AG09319 (cell line): ENCODE results near the gene NFIB.

Experiments used
- DNase-seq: peaks from one replicate; pipeline ENCODE4 v3.0.0-alpha.2; 2010; ENCODE audit warnings: low read depth; ENCODE audit errors: extremely low read depth
- TF ChIP-seq, protein P1 (sequence below): IDR thresholded peaks from 2 replicates; pipeline ENCODE4 v1.5.1; 2011; ENCODE audit warnings: low read depth, mild to moderate bottlenecking, inconsistent platforms, low read length, moderate library complexity

NFIB gene

DNA sequence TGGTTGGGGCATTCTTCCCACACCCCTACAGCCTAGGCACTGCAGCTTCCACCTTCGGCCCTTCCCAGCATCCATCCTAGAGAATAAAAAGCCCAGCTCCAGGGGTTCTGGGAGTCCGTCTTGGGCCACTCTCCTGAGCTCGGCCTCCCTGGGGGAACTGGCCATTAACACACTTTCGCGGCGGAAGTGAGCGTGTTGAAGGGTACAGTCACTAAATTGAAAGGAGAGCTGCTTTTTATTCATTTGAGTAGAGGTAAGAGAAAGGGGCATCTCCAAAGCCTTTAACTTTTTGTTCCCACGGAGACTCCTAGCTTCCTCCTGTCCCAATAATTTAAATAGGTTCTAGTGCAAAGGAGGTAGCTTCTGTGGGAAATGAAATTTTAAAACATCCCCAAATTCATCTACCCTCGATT is 31.0 kb upstream of the NFIB start:
- TF ChIP-seq, protein P1, sequence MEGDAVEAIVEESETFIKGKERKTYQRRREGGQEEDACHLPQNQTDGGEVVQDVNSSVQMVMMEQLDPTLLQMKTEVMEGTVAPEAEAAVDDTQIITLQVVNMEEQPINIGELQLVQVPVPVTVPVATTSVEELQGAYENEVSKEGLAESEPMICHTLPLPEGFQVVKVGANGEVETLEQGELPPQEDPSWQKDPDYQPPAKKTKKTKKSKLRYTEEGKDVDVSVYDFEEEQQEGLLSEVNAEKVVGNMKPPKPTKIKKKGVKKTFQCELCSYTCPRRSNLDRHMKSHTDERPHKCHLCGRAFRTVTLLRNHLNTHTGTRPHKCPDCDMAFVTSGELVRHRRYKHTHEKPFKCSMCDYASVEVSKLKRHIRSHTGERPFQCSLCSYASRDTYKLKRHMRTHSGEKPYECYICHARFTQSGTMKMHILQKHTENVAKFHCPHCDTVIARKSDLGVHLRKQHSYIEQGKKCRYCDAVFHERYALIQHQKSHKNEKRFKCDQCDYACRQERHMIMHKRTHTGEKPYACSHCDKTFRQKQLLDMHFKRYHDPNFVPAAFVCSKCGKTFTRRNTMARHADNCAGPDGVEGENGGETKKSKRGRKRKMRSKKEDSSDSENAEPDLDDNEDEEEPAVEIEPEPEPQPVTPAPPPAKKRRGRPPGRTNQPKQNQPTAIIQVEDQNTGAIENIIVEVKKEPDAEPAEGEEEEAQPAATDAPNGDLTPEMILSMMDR: no peak
- DNase-seq: no peak

DNA sequence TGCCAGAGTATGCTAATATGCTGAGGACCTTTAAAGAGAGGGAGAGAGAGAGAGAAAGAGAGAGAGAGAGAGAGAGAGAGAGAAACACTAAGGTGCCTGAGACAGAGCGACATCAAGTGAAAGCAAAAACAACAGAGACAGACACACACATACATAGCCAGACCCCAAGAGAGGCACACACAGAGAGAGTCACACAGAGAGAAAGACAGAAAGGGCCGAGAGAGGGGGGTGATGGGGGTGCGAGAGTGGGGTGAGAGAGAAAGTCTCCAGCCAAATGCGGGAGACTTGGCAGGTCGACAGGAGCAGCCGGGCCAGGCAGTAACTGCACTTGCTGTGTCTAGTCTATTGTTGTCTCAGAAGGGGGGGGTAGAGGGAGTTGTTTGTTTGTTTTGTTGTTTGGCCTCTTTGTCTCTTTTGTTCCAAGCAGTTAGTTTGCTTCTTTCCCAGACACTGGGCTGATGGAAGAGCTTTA is 30.1 kb upstream of the NFIB start:
- TF ChIP-seq, protein P1: no peak
- DNase-seq: no peak

DNA sequence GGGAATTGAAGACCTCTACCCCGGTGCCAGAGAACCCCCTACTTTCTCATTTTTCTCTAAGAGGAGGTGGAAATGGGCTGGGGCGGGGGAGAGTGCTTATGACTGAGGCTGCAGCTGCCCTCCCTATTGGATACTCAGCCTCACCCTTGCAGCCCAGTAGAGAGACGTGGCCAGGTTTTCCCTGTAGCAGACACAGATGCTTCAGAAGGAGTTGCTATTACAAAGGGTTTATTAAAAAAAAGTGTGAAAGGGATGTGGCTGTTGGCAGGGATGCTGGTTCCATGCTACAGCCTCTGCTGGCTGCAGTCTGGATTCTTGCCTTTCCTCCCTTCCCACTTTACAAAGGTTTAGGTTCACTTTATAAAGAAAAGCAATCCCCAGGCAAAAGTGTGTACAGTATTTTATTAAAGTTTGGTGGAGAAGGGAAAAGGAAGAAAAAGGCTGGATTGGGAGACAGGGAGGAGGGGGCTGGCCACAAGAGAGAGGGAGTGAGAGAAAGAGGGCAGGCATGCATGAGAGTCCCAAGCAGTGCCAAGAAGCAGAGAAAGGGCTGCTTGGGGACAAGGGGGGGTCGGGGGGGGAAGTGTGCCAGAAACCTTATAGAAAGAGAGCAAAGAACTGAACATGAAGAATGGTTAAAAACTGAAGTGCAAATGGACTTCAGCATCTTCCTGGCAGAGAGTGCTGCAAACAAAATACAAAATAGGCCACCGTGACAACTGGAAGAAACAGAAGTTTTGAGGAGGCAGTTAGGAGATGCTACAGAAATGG is 29.5 kb upstream of the NFIB start:
- TF ChIP-seq, protein P1: no peak
- DNase-seq: no peak

DNA sequence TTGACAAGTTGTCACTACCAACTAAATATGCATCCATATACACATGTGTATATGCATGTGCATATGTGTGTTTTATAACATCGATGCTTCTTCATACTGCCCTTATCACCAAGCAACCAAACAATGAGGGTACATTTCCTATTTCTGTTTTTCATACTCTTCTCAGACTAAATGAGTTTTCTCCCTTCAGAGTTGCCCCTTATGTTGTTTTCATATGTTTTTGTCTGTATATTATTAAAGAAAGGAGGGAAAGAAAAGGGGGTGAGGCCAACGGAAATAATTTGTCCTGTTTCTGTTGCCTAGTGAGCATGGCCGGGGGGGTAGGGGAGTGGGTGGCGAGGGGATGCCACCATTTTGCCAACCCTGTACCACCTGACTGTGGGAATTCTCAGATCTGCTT is 28.8 kb upstream of the NFIB start:
- TF ChIP-seq, protein P1: no peak
- no peak for DNase-seq

DNA sequence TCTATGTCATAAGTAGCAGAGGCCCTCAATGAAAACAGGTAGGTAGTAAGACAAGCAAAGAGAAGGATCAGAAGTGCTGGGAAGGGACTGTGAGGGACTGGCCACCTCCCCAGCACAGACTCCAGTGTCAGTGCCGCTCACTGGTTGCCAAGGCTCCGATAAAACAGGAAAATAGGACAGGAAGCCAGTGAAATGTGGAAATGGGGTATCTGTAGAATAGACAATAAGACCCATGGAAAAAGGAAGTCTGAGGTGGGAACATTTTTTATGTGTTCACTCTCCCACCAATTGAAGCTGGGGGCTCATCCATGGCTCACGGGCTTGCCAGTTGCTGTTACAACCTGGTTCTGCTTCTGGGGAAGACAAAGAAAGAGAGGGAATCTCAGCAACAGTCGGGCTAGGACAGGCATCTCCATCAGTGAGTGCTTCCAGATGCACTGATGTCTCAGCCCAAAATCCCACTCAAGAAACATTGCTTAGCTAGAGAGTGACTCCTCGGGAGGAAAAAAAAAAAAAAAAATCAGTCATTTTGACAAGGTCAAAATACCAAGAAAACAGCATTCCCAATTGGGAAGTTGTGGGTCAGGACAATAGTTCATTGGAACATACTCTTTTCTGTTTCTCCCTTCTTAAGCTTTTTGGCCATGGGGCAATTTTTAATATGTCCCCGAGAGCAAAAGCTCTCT is 27.6 kb upstream of the NFIB start:
- TF ChIP-seq, protein P1: no peak
- no peak for DNase-seq

DNA sequence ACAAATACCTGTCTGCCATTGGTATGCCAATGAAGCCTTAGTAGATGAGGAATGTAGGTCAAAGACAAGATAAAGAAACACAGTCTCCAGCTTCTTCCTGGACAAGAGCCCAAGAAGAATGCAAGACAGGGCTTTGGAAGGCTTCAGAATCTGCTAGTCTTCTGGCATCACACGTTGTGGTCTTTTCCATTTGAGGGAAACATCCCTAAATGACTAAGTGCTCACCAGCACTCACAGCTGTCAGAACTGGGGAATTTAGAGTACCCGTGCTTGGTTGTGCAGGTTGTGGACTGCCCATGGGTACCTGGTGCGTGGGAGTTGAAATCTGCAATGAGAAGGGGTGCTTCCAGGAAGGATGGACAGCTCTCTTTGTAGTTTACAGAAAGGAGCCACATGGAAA is 27.1 kb upstream of the NFIB start:
- TF ChIP-seq, protein P1: no peak
- DNase-seq: no peak

DNA sequence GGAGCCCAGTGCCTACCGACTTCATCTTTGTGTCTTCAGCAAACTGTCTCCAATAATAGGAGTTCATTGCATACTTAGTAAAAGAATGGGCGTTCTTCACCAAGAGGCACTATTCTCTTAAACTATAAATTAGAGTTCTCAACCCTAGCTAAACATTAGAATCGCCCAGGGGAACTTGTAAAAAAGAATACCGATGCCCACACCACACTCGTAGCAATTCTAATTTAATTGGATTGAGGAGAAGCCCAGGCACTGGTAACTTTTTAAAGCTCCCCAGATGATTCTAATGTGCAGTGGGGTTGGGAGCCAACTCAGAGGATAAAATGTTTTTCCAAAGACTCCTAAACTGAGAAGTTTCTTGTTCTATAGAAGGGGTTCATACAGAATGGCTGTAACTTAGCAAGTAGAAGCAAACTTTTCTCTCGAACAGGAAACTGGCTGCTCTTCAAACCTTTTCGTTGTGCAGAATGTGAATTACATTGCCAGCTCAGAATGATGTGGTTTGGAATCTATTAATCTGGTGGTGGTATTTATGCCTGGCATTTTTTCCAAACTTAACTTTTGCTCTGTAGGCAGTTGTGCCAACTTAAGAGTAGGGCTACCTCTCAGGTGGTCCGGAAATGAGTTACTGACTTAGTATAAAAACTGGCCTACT is 26.4 kb upstream of the NFIB start:
- no peak for DNase-seq
- TF ChIP-seq, protein P1: no peak
